ENCODE data around the gene GSAP.

GSAP gene

GRCh38 chr7:77409005-77409738 is 7.0 kb downstream of the GSAP start:
- peak; percentile 84 for FAIRE-seq
- DNase-seq (ENCODE audit: low spot score), result peak; percentile 37

GRCh38 chr7:77407906-77408305 is 8.2 kb downstream of the GSAP start:
- no peak for DNase-seq (ENCODE audit: low spot score)

DNA sequence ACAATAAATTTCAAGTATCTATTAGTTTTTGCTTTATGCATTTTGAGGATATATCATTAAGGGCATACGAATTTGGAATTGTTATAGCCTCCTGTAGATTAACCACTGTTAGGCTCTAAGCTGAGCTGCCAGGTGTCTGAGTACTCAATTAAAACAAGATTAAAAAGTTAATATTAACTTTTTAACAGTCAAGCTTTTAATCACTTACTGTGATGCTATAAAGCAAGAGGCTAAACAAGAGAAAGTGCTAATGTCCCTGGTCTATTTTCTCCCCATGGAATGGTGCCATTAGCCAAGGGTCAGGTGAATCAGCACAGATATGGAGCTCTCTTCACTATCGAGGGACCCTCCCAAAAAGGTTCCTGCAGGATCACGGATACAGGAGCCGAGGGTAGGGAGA is 9.7 kb downstream of the GSAP start:
- no peak for DNase-seq (ENCODE audit: low spot score)
- no peak for FAIRE-seq

More at GRCh38 chr7:77407906-77408305, 8.2 kb downstream of the GSAP start:
- no peak for FAIRE-seq

DNA sequence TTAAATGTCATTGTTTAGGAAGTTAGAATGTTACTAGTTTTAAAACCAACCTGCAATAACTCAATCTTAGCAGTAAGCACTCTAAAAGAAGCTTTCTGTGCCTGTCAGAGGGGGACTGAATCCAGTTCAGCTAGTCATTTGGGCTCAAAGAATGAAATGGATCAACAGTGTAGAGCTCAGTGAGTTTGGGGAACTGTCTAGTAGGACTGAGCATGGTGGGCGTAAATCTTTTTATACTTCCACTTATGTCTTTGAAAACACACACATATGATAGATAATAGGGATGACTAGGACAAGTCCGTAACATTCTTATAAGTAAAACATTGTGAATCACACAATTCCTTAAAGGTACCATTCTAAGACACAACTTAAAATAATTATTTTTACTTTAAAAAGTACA is 11.5 kb downstream of the GSAP start:
- FAIRE-seq, result no peak

DNA sequence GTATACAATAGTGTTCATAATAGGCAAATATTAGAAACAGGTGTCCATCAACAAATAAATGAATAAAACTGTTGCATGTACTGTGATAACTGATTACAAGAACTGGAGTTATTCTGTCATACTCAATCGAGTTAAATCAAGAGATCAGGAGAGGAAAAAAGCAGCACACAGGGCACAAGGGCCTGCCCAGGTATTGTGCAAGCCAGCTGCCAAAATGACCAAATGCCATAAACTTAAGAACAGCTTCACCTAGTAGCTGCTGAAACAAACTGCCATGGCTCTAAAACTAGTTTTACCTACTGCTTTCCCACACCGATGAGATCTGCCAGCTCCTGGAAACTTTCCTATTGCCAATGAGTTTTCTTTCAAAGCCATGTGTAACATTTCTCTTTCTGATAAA is 12.2 kb downstream of the GSAP start:
- FAIRE-seq, result no peak

More for the DNA sequence above, 11.5 kb downstream of the GSAP start:
- DNase-seq (ENCODE audit: low spot score), result no peak

DNA sequence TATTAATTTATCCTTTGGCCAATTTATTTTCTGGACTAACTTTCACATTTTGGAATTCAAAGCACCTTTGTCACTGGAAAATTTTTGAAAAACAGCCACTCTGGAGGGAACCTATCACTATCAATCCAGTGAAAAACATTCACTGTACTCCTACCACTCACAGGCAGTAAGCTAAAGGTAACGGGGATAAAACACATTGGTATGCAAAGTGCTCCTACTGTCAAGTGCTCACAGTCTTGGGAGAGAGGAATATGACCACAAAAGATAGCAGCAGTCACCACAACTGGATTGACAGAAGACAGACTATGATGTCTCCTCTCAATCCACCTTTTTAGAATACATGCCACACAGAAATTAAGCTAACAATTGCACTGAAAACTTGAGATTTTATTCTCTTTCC is 13.3 kb downstream of the GSAP start:
- FAIRE-seq (peak; percentile 50), DNase-seq (ENCODE audit: low spot score) (no peak)

More for the DNA sequence above, 12.2 kb downstream of the GSAP start:
- DNase-seq (ENCODE audit: low spot score), result no peak

- DNase-seq (ENCODE audit: low spot score) (no peak), FAIRE-seq (no peak)
Measured at GRCh38 chr7:77401002-77401401, 15.1 kb downstream of the GSAP start.

DNA sequence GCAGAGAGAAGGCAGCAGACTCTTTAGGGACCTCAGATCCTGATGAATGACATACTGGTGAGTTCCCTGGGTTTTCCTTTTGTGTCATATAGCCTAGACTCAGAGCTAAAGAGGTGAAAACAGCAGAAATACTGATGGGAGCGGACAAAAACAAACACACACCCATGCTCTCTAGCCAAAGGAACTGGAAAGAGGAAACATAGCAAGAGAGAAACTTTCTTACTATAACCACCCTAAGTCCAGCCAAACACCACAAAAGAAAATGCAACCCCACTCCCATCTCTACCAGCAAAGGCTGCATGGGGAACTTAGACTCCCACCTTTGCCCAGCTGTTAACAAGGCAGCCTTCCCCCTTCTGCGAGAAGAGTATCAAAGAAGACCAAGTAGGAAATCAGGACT is 16.3 kb downstream of the GSAP start:
- DNase-seq (ENCODE audit: low spot score) (no peak), FAIRE-seq (no peak)

DNA sequence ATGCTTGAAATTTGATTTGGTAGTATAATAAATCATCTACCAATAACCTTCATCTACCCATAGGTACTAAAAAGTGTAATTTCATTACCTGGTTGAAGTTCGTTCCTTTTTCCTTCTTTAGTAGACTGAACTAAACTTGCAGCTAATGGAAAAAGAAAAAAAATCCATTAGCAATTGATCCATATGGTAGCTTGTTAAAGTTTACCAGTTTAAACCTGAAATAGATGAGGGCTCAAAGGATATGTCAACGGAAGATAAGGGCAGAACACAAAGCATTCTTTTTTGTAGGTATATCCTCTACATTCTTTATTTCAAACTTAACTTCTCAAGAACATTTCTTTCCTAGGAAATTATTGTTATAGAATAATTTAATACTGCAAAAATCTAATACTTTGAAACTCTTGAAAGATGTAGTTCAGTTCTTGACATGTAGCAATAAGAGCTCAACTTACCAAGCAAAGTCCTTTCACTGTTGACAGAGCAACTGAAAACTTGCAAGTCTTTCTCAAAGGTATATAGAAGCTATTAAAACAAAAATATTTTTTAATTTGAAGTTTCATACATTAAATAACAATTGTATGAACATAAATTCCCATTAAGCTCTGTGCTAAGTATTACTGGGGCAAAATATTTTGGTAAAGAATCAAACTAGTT is 19.1 kb downstream of the GSAP start:
- no peak for DNase-seq (ENCODE audit: low spot score)
- no peak for FAIRE-seq

DNA sequence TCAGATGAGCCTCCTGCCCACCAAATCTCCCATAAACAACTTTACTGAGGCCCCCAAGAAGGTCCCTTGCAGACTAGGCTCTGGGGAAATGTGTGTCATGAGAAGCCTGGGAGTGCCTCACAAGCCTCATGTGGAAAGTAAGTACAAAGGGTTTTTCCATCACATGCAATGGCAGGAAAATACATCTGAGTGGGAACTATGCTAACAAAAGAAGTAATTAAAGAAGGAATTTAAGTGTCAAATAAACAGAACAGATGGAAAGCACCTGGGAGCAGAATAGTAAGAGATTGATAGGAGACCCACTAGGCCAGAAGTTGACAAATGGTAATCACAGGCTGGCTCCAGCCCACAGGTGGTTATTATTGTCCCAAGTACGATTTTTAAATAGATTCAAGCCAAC is 20.5 kb downstream of the GSAP start:
- FAIRE-seq, result no peak
- DNase-seq (ENCODE audit: low spot score), result no peak

GRCh38 chr7:77393954-77394353 is 22.2 kb downstream of the GSAP start:
- FAIRE-seq, result no peak
- DNase-seq (ENCODE audit: low spot score), result no peak

- FAIRE-seq, result peak; percentile 52
- DNase-seq (ENCODE audit: low spot score), result peak; percentile 72
Measured at GRCh38 chr7:77393261-77393660, 22.9 kb downstream of the GSAP start.

DNA sequence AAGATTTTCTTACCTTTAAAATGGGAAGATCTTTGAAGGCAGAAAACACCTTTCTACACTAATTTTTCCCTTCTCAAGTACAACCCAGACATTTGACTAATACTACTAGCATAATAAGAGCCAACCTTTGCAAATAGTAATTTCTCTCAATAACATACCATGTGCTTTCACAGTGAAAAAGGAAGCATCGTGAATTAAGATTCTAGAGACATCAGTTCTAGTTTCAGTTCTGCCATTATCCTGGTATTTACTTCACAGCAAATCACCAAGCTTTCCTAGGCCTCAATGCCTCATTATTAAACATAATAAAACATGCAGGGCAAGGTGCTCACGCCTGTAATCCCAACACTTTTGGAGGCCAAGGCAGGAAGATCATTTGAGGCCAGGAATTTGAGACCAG is 24.9 kb downstream of the GSAP start:
- FAIRE-seq, result no peak
- no peak for DNase-seq (ENCODE audit: low spot score)

DNA sequence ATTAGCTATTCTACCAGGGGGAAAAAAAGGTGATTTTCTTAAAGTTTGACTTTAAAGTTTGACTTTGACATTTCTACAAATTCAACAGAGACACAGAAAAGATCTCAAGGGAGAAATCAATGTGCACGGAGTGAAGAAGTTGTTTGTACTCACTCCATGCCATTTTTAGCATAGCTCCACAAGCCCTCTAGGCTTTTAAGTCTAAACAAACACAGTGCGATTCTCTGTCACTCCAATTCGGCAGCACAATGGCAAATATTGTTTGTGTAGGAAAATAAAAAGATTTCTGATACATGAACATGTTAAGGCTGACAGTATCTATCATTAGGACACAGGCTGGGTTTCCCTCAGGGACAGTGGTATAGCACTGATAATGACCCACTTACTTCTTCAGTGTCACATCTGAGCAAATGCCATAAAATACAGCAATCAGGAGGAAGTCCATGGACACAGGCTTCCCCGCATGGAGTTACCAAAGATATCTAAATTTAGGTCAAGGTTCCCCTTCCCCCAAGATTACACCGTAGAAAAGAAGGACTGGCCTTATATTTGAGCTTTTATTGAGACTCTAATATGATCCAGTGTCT is 28.0 kb downstream of the GSAP start:
- DNase-seq (ENCODE audit: low spot score) (no peak), FAIRE-seq (no peak)

- DNase-seq (ENCODE audit: low spot score) (no peak), FAIRE-seq (no peak)
Measured at GRCh38 chr7:77386165-77386822, 29.9 kb downstream of the GSAP start.

GRCh38 chr7:77383333-77383740 is 32.8 kb downstream of the GSAP start:
- FAIRE-seq, result no peak
- DNase-seq (ENCODE audit: low spot score), result no peak

- FAIRE-seq (no peak), DNase-seq (ENCODE audit: low spot score) (no peak)
Measured at GRCh38 chr7:77382532-77382931, 33.6 kb downstream of the GSAP start.

GRCh38 chr7:77378584-77378983 is 37.6 kb downstream of the GSAP start:
- DNase-seq (ENCODE audit: low spot score) (no peak), FAIRE-seq (no peak)

DNA sequence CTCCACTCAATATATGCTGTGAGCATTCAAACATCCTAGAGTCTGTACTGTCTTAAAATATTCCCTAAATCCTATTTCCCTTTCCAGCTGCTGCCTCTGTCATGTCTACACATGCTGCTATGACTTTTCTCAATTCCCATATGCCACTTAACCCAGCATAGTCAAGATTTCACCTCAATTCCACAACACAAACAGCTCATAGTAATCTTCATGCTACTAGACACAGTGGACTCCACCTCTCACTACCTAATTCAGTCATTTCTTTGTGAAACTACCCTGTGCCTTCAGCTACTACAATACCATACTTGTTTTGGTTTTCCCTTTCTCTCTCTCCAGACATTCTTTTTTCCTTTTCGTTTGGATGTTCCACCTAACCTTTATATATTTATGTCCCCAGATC is 45.5 kb downstream of the GSAP start:
- FAIRE-seq (no peak), DNase-seq (ENCODE audit: low spot score) (no peak)

GRCh38 chr7:77368974-77369373 is 47.2 kb downstream of the GSAP start:
- FAIRE-seq (no peak), DNase-seq (ENCODE audit: low spot score) (no peak)

- FAIRE-seq (no peak), DNase-seq (ENCODE audit: low spot score) (no peak)
Measured at GRCh38 chr7:77367976-77368375, 48.2 kb downstream of the GSAP start.

DNA sequence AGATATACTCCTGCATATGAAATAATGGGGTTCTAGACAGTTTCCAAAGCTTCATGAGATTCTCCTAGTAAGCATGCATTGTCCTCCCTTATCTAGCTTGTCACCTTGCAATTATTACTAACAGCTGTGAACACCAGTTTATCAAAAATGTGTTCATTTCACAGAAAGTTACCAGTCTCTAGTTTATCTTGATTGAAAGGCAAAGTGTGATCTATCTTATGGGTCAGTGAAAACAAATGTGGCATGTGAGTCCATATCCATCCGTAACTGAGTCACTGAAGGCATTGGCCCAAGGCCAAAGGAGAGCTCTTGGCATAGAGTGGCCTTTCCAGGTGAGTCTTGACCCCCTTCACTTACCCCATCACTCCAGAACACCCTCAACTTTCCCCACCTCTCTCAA is 53.2 kb downstream of the GSAP start:
- FAIRE-seq, result no peak
- no peak for DNase-seq (ENCODE audit: low spot score)
